Measurements from ENCODE around the gene MAP4.
"Not testable (repeated sequence)": the region's sequence is repeated elsewhere in the genome, so short reads cannot be mapped to it uniquely, and the experiment has no call there.

MAP4 gene

DNA sequence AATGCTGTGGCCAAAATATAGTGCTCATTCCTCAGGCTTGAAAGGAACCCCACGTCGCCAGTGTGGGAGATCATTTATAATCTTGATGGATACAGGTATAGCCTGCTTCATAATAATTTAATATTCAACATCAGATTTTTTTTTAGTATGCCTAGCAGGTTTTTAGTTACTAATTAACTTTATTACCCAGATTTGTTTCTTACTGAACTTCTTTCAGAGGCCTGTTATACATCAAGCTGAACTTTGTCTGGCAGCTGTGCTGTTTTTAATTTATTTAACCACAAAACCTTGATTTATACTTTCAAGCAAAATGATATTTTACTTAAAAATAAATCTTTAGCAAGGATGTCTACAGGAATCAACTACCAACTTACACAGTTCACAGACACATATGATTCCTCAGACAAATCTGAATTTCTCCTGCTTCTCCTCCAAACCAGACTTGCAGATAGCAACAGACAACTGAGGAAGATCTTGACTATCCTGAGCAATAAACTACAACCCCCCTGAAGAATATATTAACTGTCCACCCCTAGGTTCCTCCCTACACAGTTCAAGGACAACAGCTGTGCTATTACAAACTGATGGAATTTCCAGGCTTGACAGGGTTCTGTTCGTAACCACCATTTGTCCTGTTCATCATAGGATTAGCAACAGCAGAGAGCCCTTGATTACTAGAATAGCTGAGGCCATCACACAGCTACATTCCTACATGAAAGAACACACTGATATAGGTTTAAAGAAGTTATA lies 610 bp downstream of the MAP4 start (continued):
- TF ChIP-seq, protein P1, sequence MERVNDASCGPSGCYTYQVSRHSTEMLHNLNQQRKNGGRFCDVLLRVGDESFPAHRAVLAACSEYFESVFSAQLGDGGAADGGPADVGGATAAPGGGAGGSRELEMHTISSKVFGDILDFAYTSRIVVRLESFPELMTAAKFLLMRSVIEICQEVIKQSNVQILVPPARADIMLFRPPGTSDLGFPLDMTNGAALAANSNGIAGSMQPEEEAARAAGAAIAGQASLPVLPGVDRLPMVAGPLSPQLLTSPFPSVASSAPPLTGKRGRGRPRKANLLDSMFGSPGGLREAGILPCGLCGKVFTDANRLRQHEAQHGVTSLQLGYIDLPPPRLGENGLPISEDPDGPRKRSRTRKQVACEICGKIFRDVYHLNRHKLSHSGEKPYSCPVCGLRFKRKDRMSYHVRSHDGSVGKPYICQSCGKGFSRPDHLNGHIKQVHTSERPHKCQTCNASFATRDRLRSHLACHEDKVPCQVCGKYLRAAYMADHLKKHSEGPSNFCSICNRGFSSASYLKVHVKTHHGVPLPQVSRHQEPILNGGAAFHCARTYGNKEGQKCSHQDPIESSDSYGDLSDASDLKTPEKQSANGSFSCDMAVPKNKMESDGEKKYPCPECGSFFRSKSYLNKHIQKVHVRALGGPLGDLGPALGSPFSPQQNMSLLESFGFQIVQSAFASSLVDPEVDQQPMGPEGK (CRISPR knock-in tag; IDR thresholded peaks at IDR 0.05; ENCODE audit: borderline replicate concordance): 0 out of 2 replicates have a peak, but pooled peaks have one; percentile 35
- 0 out of 2 replicates have a peak, but pooled peaks have one; percentile 60 for TF ChIP-seq RARB (CRISPR knock-in tag; IDR thresholded peaks at IDR 0.05)
- TF ChIP-seq ZNF70 (CRISPR knock-in tag; IDR thresholded peaks at IDR 0.05): no peak
- TF ChIP-seq CSDC2 (CRISPR knock-in tag; IDR thresholded peaks at IDR 0.05): no peak
- peak; percentile 72 for TF ChIP-seq TOX (CRISPR knock-in tag; IDR thresholded peaks at IDR 0.05; ENCODE audit: borderline replicate concordance)
- TF ChIP-seq ZNF8 (CRISPR knock-in tag; IDR thresholded peaks at IDR 0.05): no peak
- no peak for TF ChIP-seq SNAI2 (CRISPR knock-in tag; IDR thresholded peaks at IDR 0.05)
- TF ChIP-seq OSR1 (CRISPR knock-in tag; IDR thresholded peaks at IDR 0.05): no peak
- TF ChIP-seq BACH2 (CRISPR knock-in tag; IDR thresholded peaks at IDR 0.05; ENCODE audit: borderline replicate concordance): no peak
- TF ChIP-seq TCF4 (CRISPR knock-in tag; IDR thresholded peaks at IDR 0.05; ENCODE audit: borderline replicate concordance): peak; percentile 71; the same call in 1 of the 2 replicates

DNA sequence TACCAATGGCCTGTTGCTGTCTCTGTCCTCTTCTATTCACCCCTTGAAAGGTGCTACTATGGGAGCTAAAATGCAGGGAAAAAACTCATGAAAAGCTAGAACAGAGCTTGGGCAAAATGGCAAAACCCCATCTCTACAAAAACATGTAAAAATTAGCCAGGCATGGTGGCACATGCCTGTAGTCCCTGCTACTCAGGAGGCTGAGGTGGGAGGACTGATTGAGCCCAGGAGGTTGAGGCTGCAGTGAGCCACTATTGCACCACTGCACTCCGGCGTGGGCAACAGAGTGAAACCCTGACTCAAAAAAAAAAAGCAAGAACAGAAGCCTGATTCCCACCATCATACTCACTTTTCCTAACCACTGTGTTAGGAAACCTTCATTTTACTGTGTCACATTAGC lies 1.9 kb downstream of the MAP4 start:
- no peak for ATAC-seq
- no peak for TF ChIP-seq TCF4 (CRISPR knock-in tag; IDR thresholded peaks at IDR 0.05; ENCODE audit: borderline replicate concordance)

DNA sequence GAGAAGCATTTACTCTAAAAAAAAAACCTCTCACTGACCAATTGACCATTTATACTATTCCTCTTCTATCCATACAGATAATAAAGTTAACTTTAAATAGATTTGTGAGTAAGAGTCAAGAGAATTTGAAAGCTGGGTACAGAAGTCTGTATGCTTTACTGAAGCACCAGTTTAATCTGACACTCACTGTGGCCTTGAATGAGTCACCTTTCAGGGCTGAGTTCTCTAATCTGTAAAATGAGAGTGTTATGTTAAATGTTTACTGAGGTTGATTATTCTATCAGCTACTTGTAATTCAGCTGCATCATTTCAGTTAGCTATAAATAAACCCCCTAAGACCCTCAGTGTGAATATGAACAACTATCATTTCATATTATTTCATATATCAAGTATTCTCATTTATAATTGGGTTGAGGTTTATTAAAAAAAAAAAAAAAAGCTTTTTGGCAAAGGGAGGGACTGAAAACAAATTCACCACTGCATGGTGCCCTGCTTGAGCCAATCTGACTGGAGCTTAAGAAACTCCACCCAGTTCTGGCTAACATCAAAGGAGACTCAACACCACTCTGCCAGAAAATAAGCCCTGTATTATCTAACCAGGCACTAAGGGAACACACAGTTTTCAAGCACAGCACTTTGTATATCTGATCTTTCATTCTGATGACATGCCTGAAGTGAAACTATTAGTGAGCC lies 2.8 kb downstream of the MAP4 start:
- TF ChIP-seq ISL1 (CRISPR knock-in tag; IDR thresholded peaks at IDR 0.05) (peak; percentile 25), ZC3H10 (CRISPR knock-in tag; IDR thresholded peaks at IDR 0.05) (no peak; the same call in 1 of the 2 replicates), BACH2 (CRISPR knock-in tag; IDR thresholded peaks at IDR 0.05; ENCODE audit: borderline replicate concordance) (no peak), ZNF8 (CRISPR knock-in tag; IDR thresholded peaks at IDR 0.05) (no peak), ZNF70 (CRISPR knock-in tag; IDR thresholded peaks at IDR 0.05) (peak; percentile 41; the same call in 1 of the 2 replicates), ZFP3 (CRISPR knock-in tag; IDR thresholded peaks at IDR 0.05) (no peak), ARNTL (CRISPR knock-in tag; IDR thresholded peaks at IDR 0.05; ENCODE audit: borderline replicate concordance, low read depth) (no peak), ZNF565 (CRISPR knock-in tag; conservative IDR thresholded peaks at IDR 0.05; ENCODE audit: low read depth) (no peak), ESRRG (CRISPR knock-in tag; IDR thresholded peaks at IDR 0.05) (no peak)
- TF ChIP-seq, protein P2, sequence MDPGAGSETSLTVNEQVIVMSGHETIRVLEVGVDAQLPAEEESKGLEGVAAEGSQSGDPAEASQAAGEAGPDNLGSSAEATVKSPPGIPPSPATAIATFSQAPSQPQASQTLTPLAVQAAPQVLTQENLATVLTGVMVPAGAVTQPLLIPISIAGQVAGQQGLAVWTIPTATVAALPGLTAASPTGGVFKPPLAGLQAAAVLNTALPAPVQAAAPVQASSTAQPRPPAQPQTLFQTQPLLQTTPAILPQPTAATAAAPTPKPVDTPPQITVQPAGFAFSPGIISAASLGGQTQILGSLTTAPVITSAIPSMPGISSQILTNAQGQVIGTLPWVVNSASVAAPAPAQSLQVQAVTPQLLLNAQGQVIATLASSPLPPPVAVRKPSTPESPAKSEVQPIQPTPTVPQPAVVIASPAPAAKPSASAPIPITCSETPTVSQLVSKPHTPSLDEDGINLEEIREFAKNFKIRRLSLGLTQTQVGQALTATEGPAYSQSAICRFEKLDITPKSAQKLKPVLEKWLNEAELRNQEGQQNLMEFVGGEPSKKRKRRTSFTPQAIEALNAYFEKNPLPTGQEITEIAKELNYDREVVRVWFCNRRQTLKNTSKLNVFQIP (CRISPR knock-in tag; IDR thresholded peaks at IDR 0.05; ENCODE audit: borderline replicate concordance, low read depth): no peak
- ATAC-seq: peak; percentile 67

DNA sequence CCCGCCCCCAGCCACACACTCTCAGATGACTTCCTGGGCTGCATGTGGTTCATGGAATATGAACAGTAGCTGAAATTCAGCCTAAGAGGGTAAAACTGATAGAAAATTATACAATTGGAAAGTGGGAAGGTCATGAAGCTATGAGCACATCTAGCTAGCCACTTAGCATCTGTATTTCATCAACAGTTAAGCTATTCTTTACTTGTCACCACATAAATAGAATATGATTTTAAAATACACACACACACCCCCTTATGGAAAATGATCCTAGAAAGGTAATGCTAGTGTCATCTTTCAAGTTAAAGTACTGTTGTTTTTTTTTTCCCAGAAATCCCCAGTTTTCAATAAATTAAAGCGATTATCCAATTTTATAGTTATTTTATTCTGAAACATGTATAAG lies 3.6 kb downstream of the MAP4 start:
- TF ChIP-seq RARB (CRISPR knock-in tag; IDR thresholded peaks at IDR 0.05) (no peak), ZNF8 (CRISPR knock-in tag; IDR thresholded peaks at IDR 0.05) (no peak), OSR1 (CRISPR knock-in tag; IDR thresholded peaks at IDR 0.05) (no peak)
- 0 out of 3 replicates have a peak, but pooled peaks have one; percentile 1 for ATAC-seq

DNA sequence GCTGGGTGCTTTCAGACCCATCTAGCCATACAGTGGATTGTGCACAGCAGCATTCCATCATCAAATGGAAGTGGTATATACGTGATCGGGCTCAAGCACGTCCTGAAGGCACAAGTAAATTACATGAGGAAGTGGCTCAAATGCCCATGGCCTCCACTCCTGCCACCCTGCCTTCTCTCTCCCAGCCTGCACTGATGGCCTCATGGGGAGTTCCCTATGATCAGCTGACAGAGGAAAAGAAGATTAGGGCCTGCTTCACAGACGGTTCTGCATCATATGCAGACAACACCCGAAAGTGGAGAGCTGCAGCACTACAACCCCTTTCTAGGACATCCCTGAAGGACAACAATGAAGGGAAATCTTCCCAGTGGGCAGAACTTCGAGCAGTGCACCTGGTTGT lies 8.2 kb downstream of the MAP4 start:
- ATAC-seq: not testable (repeated sequence)

DNA sequence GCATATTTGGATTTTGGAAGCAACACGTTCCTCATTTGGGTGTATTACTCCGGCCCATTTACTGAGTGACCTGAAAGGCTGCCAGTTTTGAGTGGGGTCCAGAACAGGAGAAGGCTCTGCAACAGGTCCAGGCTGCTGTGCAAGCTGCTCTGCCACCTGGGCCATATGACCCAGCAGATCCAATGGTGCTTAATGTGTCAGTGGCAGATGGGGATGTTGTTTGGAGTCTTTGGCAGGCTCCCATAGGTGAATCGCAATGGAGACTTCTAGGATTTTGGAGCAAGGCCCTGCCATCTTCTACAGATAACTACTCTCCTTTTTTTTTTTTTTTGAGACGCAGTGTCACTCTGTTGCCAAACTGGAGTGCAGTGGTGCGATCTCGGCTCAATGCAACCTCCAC lies 8.9 kb downstream of the MAP4 start:
- not testable (repeated sequence) for ATAC-seq

DNA sequence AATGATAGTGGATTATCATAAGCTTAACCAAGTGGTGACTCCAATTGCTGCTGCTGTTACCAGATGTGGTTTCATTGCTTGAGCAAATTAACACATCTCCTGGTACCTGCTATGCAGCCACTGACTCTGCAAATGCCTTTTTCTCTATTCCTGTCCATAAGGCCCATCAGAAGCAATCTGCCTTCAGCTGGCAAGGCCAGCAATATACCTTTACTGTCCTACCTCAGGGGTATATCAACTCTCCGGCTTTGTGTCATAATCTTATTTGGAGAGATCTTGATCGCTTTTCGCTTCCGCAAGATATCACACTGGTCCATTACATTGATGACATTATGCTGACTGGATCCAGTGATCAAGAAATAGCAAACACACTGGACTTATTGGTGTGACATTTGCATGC lies 9.4 kb downstream of the MAP4 start:
- not testable (repeated sequence) for ATAC-seq

DNA sequence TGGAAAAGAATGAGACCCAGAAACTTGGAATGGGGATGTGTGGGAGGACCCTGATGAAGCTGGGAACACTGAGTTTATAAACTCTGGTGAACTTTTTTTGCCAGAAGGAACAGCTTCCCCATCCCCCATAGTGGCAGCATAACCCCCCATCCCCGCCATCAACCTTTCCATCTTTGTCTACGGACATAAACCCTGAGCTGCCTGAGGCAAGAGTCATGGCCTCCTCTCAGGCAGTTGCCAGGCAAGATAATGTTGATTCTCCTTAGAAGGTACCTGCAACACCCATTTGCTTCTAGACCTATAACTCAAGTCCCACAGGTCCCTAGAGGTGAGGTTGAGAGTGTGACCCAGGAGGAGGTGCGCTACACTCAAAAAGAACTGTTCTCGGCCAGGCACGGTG lies 11.5 kb downstream of the MAP4 start:
- TF ChIP-seq ISL1 (CRISPR knock-in tag; IDR thresholded peaks at IDR 0.05) (no peak), GLIS3 (CRISPR knock-in tag; IDR thresholded peaks at IDR 0.05) (no peak), ZNF8 (CRISPR knock-in tag; IDR thresholded peaks at IDR 0.05) (no peak), OSR1 (CRISPR knock-in tag; IDR thresholded peaks at IDR 0.05) (no peak), ZNF565 (CRISPR knock-in tag; conservative IDR thresholded peaks at IDR 0.05; ENCODE audit: low read depth) (no peak), TCF4 (CRISPR knock-in tag; IDR thresholded peaks at IDR 0.05; ENCODE audit: borderline replicate concordance) (no peak), BACH2 (CRISPR knock-in tag; IDR thresholded peaks at IDR 0.05; ENCODE audit: borderline replicate concordance) (no peak), ESRRG (CRISPR knock-in tag; IDR thresholded peaks at IDR 0.05) (no peak), ARNTL (CRISPR knock-in tag; IDR thresholded peaks at IDR 0.05; ENCODE audit: borderline replicate concordance, low read depth) (no peak)
- TF ChIP-seq, protein P3, sequence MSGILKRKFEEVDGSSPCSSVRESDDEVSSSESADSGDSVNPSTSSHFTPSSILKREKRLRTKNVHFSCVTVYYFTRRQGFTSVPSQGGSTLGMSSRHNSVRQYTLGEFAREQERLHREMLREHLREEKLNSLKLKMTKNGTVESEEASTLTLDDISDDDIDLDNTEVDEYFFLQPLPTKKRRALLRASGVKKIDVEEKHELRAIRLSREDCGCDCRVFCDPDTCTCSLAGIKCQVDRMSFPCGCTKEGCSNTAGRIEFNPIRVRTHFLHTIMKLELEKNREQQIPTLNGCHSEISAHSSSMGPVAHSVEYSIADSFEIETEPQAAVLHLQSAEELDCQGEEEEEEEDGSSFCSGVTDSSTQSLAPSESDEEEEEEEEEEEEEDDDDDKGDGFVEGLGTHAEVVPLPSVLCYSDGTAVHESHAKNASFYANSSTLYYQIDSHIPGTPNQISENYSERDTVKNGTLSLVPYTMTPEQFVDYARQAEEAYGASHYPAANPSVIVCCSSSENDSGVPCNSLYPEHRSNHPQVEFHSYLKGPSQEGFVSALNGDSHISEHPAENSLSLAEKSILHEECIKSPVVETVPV (CRISPR knock-in tag; IDR thresholded peaks at IDR 0.05): no peak
- TF ChIP-seq, protein P4, sequence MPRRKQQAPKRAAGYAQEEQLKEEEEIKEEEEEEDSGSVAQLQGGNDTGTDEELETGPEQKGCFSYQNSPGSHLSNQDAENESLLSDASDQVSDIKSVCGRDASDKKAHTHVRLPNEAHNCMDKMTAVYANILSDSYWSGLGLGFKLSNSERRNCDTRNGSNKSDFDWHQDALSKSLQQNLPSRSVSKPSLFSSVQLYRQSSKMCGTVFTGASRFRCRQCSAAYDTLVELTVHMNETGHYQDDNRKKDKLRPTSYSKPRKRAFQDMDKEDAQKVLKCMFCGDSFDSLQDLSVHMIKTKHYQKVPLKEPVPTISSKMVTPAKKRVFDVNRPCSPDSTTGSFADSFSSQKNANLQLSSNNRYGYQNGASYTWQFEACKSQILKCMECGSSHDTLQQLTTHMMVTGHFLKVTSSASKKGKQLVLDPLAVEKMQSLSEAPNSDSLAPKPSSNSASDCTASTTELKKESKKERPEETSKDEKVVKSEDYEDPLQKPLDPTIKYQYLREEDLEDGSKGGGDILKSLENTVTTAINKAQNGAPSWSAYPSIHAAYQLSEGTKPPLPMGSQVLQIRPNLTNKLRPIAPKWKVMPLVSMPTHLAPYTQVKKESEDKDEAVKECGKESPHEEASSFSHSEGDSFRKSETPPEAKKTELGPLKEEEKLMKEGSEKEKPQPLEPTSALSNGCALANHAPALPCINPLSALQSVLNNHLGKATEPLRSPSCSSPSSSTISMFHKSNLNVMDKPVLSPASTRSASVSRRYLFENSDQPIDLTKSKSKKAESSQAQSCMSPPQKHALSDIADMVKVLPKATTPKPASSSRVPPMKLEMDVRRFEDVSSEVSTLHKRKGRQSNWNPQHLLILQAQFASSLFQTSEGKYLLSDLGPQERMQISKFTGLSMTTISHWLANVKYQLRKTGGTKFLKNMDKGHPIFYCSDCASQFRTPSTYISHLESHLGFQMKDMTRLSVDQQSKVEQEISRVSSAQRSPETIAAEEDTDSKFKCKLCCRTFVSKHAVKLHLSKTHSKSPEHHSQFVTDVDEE (CRISPR knock-in tag; IDR thresholded peaks at IDR 0.05): no peak
- no peak for ATAC-seq
